Measurements from ENCODE around the gene FSD1.

FSD1 gene

GRCh38 chr19:4357095-4357797, 52.8 kb downstream of the FSD1 start:
- no peak for TF ChIP-seq CREB1 (IDR thresholded peaks at IDR 0.05; ENCODE audit: low read depth)
- no peak for TF ChIP-seq RAD21 (IDR thresholded peaks at IDR 0.05; ENCODE audit: low read depth)
- TF ChIP-seq TCF12 (IDR thresholded peaks at IDR 0.05; ENCODE audit: low read depth) = no peak
- no peak for TF ChIP-seq TAF1 (IDR thresholded peaks at IDR 0.05; ENCODE audit: low read depth)
- no peak for TF ChIP-seq YY1 (IDR thresholded peaks at IDR 0.05; ENCODE audit: low read depth)
- no peak for TF ChIP-seq USF1 (IDR thresholded peaks at IDR 0.05)
- TF ChIP-seq EP300 (IDR thresholded peaks at IDR 0.05; ENCODE audit: borderline replicate concordance) = no peak
- no peak for TF ChIP-seq TEAD4 (IDR thresholded peaks at IDR 0.05)
- no peak for TF ChIP-seq CEBPB (IDR thresholded peaks at IDR 0.05)
- TF ChIP-seq REST (IDR thresholded peaks at IDR 0.05; ENCODE audit: low read depth) = no peak
- no peak for TF ChIP-seq MAX (IDR thresholded peaks at IDR 0.05)
- no peak for TF ChIP-seq NFIC (IDR thresholded peaks at IDR 0.05)
- TF ChIP-seq EGR1 (IDR thresholded peaks at IDR 0.05) = no peak
- TF ChIP-seq FOXM1 (IDR thresholded peaks at IDR 0.05; ENCODE audit: borderline replicate concordance, low read depth) = no peak
- TF ChIP-seq ZBTB7A (IDR thresholded peaks at IDR 0.05; ENCODE audit: low read depth) = no peak

- TF ChIP-seq EGR1 (IDR thresholded peaks at IDR 0.05) (no peak), CEBPB (IDR thresholded peaks at IDR 0.05) (no peak), TEAD4 (IDR thresholded peaks at IDR 0.05) (no peak), FOXM1 (IDR thresholded peaks at IDR 0.05; ENCODE audit: borderline replicate concordance, low read depth) (no peak)
Observed at GRCh38 chr19:4357921-4358326, 53.5 kb downstream of the FSD1 start.

GRCh38 chr19:4358709-4359626, 54.6 kb downstream of the FSD1 start:
- TF ChIP-seq MAX (IDR thresholded peaks at IDR 0.05) = no peak
- no peak for TF ChIP-seq ZBTB7A (IDR thresholded peaks at IDR 0.05; ENCODE audit: low read depth)
- TF ChIP-seq EGR1 (IDR thresholded peaks at IDR 0.05) = no peak
- no peak for TF ChIP-seq CEBPB (IDR thresholded peaks at IDR 0.05)
- TF ChIP-seq FOXM1 (IDR thresholded peaks at IDR 0.05; ENCODE audit: borderline replicate concordance, low read depth) = no peak
- no peak for TF ChIP-seq YY1 (IDR thresholded peaks at IDR 0.05; ENCODE audit: low read depth)
- TF ChIP-seq USF1 (IDR thresholded peaks at IDR 0.05) = no peak
- no peak for TF ChIP-seq TAF1 (IDR thresholded peaks at IDR 0.05; ENCODE audit: low read depth)

- TF ChIP-seq TCF12 (IDR thresholded peaks at IDR 0.05; ENCODE audit: low read depth) = no peak
- TF ChIP-seq MAX (IDR thresholded peaks at IDR 0.05) = no peak
- TF ChIP-seq ZBTB7A (IDR thresholded peaks at IDR 0.05; ENCODE audit: low read depth) = no peak
- no peak for TF ChIP-seq REST (IDR thresholded peaks at IDR 0.05; ENCODE audit: low read depth)
- TF ChIP-seq RAD21 (IDR thresholded peaks at IDR 0.05; ENCODE audit: low read depth) = no peak
- no peak for TF ChIP-seq USF1 (IDR thresholded peaks at IDR 0.05)
- TF ChIP-seq CEBPB (IDR thresholded peaks at IDR 0.05) = no peak
- no peak for TF ChIP-seq FOXM1 (IDR thresholded peaks at IDR 0.05; ENCODE audit: borderline replicate concordance, low read depth)
- no peak for TF ChIP-seq NFIC (IDR thresholded peaks at IDR 0.05)
Observed at GRCh38 chr19:4359627-4360000, 55.2 kb downstream of the FSD1 start.

GRCh38 chr19:4360081-4360569, 55.7 kb downstream of the FSD1 start:
- TF ChIP-seq USF1 (IDR thresholded peaks at IDR 0.05) (no peak), TCF12 (IDR thresholded peaks at IDR 0.05; ENCODE audit: low read depth) (no peak), CREB1 (IDR thresholded peaks at IDR 0.05; ENCODE audit: low read depth) (no peak), FOXM1 (IDR thresholded peaks at IDR 0.05; ENCODE audit: borderline replicate concordance, low read depth) (no peak)

Data from Ishikawa (cell line).